SH-SY5Y (cell line): Measurements from ENCODE around the gene GALNT18.

Experiments
- GATA2 ChIP-seq: IDR thresholded peaks from 2 replicates; pipeline ENCODE4 v1.6.1; 2011; ENCODE audit warnings: mild to moderate bottlenecking, low read depth, low read length
- GATA3 ChIP-seq: IDR thresholded peaks from 2 replicates; pipeline ENCODE4 v1.6.1; 2011; ENCODE audit warnings: low read depth, mild to moderate bottlenecking, low read length, moderate library complexity

DNA sequence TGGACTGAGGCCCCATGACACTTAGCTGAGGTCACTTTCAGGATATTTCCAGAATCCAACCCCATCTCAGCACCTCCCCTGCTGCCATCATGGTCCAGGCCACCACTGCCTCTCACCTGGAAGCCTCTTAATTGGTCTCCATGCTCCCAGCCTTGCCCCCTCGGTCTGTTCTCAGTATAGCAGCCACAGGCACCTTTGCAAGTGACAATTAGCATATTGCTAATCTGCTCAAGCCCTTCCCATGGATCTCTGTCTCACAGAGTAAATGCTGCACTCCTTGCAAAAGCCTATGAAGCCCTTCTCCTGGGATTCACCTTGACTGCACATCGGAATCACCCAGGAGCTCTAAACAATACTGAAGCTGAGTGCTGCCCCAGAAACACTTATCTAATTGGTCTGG, 175.2 kb downstream of the GALNT18 start:
- TF ChIP-seq GATA3 (no peak), GATA2 (no peak)
